Prostate gland (tissue), 2 donors: ENCODE data around the gene TAF5L. TPM values are rescaled to one million over a fixed set of nuclear protein-coding genes. Genes with fewer than 3 reads are reported as not detected.
"Not testable (repeated sequence)": the region's sequence is repeated elsewhere in the genome, so short reads cannot be mapped to it uniquely, and the experiment has no call there.

ENCODE experiments used
- DNase-seq: peaks from one replicate; pipeline ENCODE4 v3.0.0-alpha.2; 2019; ENCODE audit warnings: low spot score
- H3K27ac ChIP-seq, 2 donors: fragments of 200-600 bp; sonication (generic); 2 replicates each; pipeline ENCODE4 v1.5.1; 2017 to 2019
- H3K27me3 ChIP-seq: fragments of 200-600 bp; sonication (generic); replicated peaks from 2 replicates; pipeline ENCODE4 v1.5.1; 2019; ENCODE audit not compliant: insufficient read depth
- H3K36me3 ChIP-seq, 2 donors: fragments of 200-600 bp; sonication (generic); 1 replicate in 1 of 2; 2 replicates in 1 of 2; pipeline versions ENCODE4 v1.5.1 to v1.8.1; 2017 to 2019
- H3K4me1 ChIP-seq: fragments of 200-600 bp; sonication (generic); replicated peaks from 2 replicates; pipeline ENCODE4 v1.5.1; 2019
- H3K4me3 ChIP-seq, 2 donors: fragments of 200-600 bp; sonication (generic); 2 replicates each; pipeline ENCODE4 v1.5.1; 2017 to 2019
- H3K9me3 ChIP-seq: fragments of 200-600 bp; sonication (generic); 2 replicates; pipeline ENCODE4 v1.5.1; 2017
- CTCF ChIP-seq, 4 experiments: fragments of 200-600 bp in 2 of 4; fragments of 450-650 bp in 2 of 4; sonication (generic) in 2 of 4; IDR thresholded peaks; 1 replicate in 3 of 4; 2 replicates in 1 of 4; pipeline ENCODE4 v1.5.1; 2016 to 2019; ENCODE audit warnings: antibody characterized with exemption in 4 of 4, mild to moderate bottlenecking in 2 of 4, moderate library complexity in 2 of 4
- POLR2A ChIP-seq: fragments of 450-650 bp; IDR thresholded peaks from one replicate; pipeline ENCODE4 v1.6.1; 2016; ENCODE audit warnings: antibody characterized with exemption, mild to moderate bottlenecking
- POLR2AphosphoS5 ChIP-seq: sonication (generic); formaldehyde crosslinking; IDR thresholded peaks from one replicate; pipeline ENCODE4 v1.6.1; 2017; ENCODE audit warnings: antibody characterized with exemption
- WGBS: methylation state at CpG from one replicate; pipeline ENCODE4 v1.1.5; 2018; 5-methylcytosine and 5-hydroxymethylcytosine counted together
- intact Hi-C: fragments of 100-400 bp; cut with DNase I; formaldehyde crosslinking; loops from one replicate; pipeline ENCODE4 v1.14.2; 2022
- total RNA-seq, 2 donors: library from RNA; depleted of rRNA; stranded (reverse); fragments of >200 nt; gene quantifications; one replicate each; pipeline ENCODE4 v1.1.0, GENCODE V29; 2016

TAF5L gene
- total RNA-seq, 2 donors from 2014 or later: 14.0 to 17.2 TPM

- TF ChIP-seq POLR2A: no peak
- no peak for DNase-seq
- 60% methylated on average over 13 of the region's 13 CpGs for WGBS
- intact Hi-C loops: no loop called here
- H3K27me3 ChIP-seq: no peaks in the 10 kb centered on the region
- H3K36me3 ChIP-seq: no peaks in the 10 kb centered on the region
- no peak overlapping the region for H3K27ac ChIP-seq
- H3K9me3 ChIP-seq: no peaks in the 10 kb centered on the region
- H3K4me1 ChIP-seq: no peaks in the 10 kb centered on the region
- no peak overlapping the region for H3K4me3 ChIP-seq
These were observed 58.6 kb downstream of the TAF5L start for GRCh38 chr1:229567109-229567868.

- no peaks in the 10 kb centered on the region for H3K27me3 ChIP-seq
- WGBS: 56% methylated on average over 5 of the region's 5 CpGs
- peak overlapping the region in 1 of 2 donors; percentile 2 for H3K4me3 ChIP-seq
- no peak for DNase-seq
- H3K9me3 ChIP-seq: no peaks in the 10 kb centered on the region
- no peaks in the 10 kb centered on the region for H3K4me1 ChIP-seq
- peak; percentile 58 for TF ChIP-seq POLR2AphosphoS5
- no peak for TF ChIP-seq CTCF (IDR thresholded peaks at IDR 0.05)
- TF ChIP-seq POLR2A: no peak
- H3K27ac ChIP-seq: peak overlapping the region; percentile 60 to 65
- intact Hi-C loops: no loop called here
- no peaks in the 10 kb centered on the region for H3K36me3 ChIP-seq
These were observed 62.2 kb downstream of the TAF5L start for GRCh38 chr1:229563701-229564100.

GRCh38 chr1:229563241-229563640 lies 62.7 kb downstream of the TAF5L start:
- Histone ChIP-seq H3K27ac (peak overlapping the region; percentile 60 to 65), H3K36me3 (no peaks in the 10 kb centered on the region), H3K4me3 (no peak overlapping the region), H3K4me1 (no peaks in the 10 kb centered on the region), H3K27me3 (no peaks in the 10 kb centered on the region), H3K9me3 (no peaks in the 10 kb centered on the region)
- TF ChIP-seq POLR2AphosphoS5: no peak
- TF ChIP-seq POLR2A: no peak
- no peak for TF ChIP-seq CTCF (IDR thresholded peaks at IDR 0.05)
- intact Hi-C loops: no loop called here
- DNase-seq: no peak
- 31% methylated on average over 7 of the region's 7 CpGs for WGBS

- no peak for DNase-seq
- Histone ChIP-seq H3K4me1 (no peaks in the 10 kb centered on the region), H3K36me3 (no peaks in the 10 kb centered on the region), H3K27me3 (no peaks in the 10 kb centered on the region), H3K4me3 (no peak overlapping the region), H3K9me3 (no peaks in the 10 kb centered on the region), H3K27ac (peak overlapping the region; percentile 60 to 65)
- TF ChIP-seq POLR2A (no peak), CTCF (IDR thresholded peaks at IDR 0.05) (no peak), POLR2AphosphoS5 (no peak)
- intact Hi-C loops: no loop called here
- WGBS: 78% methylated on average over 3 of the region's 3 CpGs
These were observed 63.2 kb downstream of the TAF5L start for GRCh38 chr1:229562686-229563085.

- H3K4me1 ChIP-seq: no peaks in the 10 kb centered on the region
- TF ChIP-seq CTCF (IDR thresholded peaks at IDR 0.05) (no peak), POLR2AphosphoS5 (no peak), POLR2A (no peak)
- H3K27me3 ChIP-seq: no peaks in the 10 kb centered on the region
- no peaks in the 10 kb centered on the region for H3K36me3 ChIP-seq
- intact Hi-C loops: no loop called here
- H3K27ac ChIP-seq: no peak overlapping the region
- no peaks in the 10 kb centered on the region for H3K9me3 ChIP-seq
- 87% methylated on average over 5 of the region's 5 CpGs for WGBS
- DNase-seq: no peak
- no peak overlapping the region for H3K4me3 ChIP-seq
These were observed 64.8 kb downstream of the TAF5L start for GRCh38 chr1:229561141-229561540.

- H3K36me3 ChIP-seq, H3K4me3 ChIP-seq, DNase-seq, H3K27ac ChIP-seq, H3K9me3 ChIP-seq, H3K4me1 ChIP-seq, H3K27me3 ChIP-seq, intact Hi-C loops: not testable (repeated sequence)
- 93% methylated on average over 15 of the region's 15 CpGs for WGBS
These were observed 65.8 kb downstream of the TAF5L start for GRCh38 chr1:229560124-229560523.

- H3K4me3 ChIP-seq: peak overlapping the region; percentile 86
- not testable (repeated sequence) for H3K36me3 ChIP-seq, DNase-seq, H3K4me1 ChIP-seq, H3K27me3 ChIP-seq, H3K9me3 ChIP-seq
- intact Hi-C loops: loop anchor here (2.0 to 5.0 kb wide), 2 partner anchors 38 to 67 kb away; partner anchors contain the start of genes TAF5L and URB2
- peak overlapping the region; percentile 84 to 92 for H3K27ac ChIP-seq
- 29% methylated on average over 20 of the region's 20 CpGs for WGBS
These were observed 66.6 kb downstream of the TAF5L start for GRCh38 chr1:229559336-229559801.
